ENCODE measurements around the gene SDC1.
"Not testable (repeated sequence)": the region's sequence is repeated elsewhere in the genome, so short reads cannot be mapped to it uniquely, and the experiment has no call there.

The SDC1 gene

GRCh38 chr2:20196657-20197161 lies 28.2 kb downstream of the SDC1 start:
- no peak for DNase-seq (ENCODE audit: low read depth)

- no peak for DNase-seq (ENCODE audit: low read depth)
These were observed 28.8 kb downstream of the SDC1 start for GRCh38 chr2:20196053-20196656.

DNA sequence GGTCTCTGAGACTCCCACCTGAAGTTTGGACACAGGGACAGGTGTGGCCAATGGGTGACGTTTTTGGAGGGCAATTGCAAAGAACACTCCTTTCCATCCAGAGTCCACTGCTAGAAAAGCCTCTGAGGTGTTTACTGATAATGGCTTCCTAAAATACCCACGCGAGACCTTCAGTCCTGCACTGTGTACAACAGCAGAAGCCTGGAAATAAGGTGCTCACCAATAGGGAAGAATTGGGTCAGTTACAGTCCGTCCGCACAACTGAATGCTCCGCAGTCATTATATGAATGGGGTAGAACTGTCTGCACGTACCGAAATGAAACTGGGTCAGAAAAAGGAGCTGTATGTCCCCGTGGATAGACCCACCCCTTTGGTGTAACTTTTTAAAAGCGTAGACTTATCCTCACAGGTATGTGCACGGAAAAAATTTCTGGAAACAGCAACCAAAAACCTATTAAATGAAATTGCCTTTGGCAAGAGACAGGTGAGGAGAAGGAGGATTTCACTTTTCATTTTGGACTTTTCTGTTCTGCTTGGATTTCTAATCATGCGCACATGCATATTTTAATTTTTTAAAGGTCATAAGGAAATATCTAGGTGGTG lies 29.4 kb downstream of the SDC1 start:
- DNase-seq (ENCODE audit: low read depth) = no peak

- not testable (repeated sequence) for DNase-seq (ENCODE audit: low read depth)
These were observed 29.9 kb downstream of the SDC1 start for GRCh38 chr2:20195016-20195411.

DNA sequence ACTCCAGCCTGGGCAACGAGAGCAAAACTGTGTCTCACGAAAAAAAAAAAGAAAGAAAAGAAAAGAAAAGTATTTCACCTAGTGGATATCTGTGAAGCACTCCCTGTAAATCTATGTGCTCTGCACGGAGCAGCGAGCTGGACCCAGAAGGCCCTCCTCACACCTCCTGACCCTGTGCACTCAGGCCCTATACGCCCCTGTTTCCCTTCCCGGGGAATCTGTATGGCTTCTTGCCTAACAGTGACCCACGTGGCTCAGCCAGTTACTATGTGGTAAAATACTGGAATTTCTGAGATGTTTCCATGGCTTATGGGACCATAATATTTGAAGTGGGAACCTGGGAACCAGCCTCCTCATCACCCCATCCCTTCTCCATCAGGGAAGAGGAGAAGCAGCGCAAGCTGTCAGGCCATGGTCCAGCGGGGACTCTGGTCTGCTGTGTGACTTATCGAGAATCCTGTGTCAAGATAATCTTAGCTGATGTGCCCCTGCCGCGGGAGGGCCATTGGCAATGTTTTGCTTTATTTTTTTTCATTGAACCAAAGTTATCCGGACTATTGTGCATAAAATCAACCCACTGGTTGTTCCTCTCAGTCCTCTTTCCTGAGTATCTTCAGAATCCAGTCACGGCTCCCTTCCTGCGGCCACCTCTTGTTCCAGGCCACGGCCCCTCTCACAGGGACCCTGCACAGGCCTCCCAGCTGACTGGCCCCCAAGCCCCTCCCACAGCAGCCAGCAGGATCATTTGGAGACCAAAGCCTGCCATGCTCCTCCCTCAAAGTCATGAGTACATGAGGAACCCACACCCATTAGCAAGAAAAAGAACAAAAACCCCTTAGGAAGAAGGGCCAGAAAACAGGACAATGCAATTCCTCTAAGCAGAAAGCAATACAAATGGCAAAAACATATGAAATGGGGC lies 30.6 kb downstream of the SDC1 start:
- DNase-seq (ENCODE audit: low read depth) = no peak

DNA sequence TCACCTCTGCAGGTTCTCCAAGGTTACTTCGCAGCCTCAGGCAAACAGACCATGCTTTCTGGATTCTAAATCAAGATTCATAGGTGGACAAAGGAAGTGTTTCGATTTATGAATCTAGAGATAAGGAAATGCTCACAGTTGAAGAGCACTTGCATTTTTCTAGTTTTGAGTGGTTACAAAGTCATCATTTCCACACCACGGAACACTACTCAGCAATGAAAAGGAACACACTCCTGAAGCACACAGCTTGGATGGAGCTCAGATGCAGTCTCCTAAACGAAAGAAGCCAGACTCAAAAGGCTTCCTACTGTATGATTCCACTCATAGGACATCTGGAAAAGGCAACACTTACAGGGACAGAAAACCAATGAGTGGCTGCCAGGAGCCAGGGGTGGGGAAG lies 31.7 kb downstream of the SDC1 start:
- no peak for DNase-seq (ENCODE audit: low read depth)

- DNase-seq (ENCODE audit: low read depth) = no peak
These were observed 32.1 kb downstream of the SDC1 start for GRCh38 chr2:20192781-20193180.

GRCh38 chr2:20191714-20192569 lies 33.0 kb downstream of the SDC1 start:
- no peak for DNase-seq (ENCODE audit: low read depth)

- no peak for DNase-seq (ENCODE audit: low read depth)
These were observed 33.8 kb downstream of the SDC1 start for GRCh38 chr2:20190876-20191713.

DNA sequence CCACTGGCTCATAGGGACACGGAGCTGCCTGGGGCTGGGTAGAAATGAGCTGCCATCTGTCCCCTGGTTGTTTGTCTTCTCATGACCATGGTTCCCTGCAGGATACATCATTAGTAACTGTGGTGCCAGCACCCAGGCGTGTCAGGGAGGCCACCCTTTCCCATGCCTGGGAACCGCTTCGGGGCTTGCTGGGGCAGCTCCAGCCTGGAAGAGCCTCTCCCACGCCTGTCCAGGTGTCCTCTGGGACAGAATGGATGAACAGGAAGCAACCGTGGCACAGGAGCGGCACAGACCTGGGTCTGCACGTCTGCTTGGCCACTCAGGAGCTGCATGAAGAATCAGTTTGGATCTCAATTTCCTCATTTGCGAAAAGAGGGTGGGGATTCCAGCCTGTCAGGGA lies 34.8 kb downstream of the SDC1 start:
- no peak for DNase-seq (ENCODE audit: low read depth)

DNA sequence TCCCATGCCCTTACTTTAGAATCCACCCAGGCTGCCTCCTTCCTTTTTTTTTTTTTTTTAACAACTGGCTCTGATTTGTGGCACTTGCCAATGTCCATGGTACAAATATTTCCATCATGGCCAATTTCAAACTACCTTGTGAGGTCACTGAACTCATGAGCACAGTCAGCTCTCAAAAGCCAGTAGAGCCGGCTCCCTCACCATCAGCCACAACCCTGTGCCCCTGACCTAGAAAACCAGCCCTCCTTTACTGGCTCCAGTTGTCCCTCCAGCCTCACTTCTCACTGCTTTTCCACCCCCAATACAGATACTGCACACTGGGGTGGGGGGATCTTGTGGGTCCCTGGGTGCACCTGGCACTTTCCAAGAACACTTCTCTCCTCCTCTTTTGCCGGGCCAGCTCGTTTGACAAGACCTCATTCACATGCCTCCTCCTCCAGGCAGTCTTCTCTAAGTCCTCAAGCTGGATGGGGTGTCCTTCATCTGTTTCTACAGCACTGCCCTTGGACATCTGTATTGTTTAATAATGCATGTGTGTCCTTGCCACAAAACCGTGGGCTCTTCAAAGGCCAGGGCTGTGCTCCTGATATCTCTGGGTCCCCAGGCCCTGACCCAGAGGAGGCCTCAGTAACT lies 35.5 kb downstream of the SDC1 start:
- no peak for DNase-seq (ENCODE audit: low read depth)

DNA sequence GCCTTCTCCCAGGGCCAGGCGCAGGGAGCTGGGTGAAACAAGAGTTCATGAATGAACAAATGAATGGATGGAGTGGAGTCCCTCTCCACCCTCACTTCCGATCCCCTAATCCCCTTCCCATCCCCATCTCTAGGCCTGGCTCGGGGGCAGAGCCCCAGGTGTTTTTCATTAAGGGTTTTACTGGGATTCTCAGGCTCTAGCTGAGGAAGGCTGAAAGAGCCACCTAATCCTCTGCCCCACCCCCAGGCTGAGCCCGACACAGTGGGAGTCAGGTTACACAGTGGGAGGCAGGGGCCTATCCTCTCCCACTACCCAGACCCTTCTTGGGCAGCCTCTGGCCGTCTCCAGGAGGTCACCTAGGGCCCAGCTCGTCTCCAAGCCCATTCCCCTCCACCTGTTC lies 36.1 kb downstream of the SDC1 start:
- no peak for DNase-seq (ENCODE audit: low read depth)

DNA sequence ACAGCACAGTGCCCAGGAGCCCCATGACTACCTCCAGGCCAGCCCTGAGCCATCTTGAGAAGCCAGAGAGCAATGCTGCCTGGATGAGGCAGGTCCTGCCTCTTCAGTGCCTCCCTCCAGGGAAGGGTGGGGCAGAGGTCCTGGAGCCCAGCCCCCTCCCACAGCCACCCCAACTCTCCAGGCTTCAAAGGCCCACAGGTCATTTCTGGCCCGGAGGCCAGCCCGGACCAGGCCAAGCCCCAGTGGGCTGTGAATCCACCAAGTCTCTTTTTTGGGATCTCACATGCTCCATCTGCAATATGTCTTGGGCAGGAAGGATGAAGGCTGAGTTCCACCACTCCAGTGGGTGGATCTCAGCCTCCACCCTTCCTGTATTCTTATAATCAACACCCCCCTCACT lies 36.7 kb downstream of the SDC1 start:
- no peak for DNase-seq (ENCODE audit: low read depth)

DNA sequence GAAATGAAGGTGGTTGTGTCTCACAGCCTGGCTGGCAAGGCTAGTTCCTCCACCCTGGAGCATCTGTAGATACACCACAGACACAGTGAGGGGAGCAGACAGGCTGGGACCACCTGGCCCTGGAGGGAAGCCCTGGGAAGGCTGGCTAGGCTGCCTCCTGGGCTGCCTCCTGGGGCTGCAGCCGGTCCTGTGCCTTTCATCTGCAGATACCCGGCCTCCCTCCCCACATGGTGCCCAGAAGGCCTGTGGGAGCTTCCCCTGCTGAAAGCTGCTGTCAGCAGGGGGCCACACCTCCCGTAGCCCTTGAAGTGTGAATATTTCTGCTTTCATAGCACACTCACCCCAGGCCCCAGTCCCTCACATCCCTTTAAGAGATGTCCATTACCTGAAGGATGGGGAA lies 37.6 kb downstream of the SDC1 start:
- DNase-seq (ENCODE audit: low read depth) = no peak

DNA sequence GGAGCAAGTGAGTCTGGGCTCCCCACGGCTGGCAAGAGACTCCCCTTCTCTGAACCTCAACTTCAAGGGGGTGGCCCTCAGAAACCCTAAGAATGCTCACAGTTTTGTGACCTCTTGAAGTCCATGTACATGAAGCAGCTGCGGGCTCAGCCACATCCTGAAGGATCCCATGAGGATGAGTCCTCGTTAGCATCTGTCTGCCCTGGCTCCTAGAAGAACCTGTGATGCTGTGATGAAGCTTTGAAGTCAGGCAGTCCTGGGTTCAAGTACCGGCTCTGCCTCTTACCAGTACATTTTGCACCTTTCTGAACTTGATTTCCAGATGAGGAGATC lies 38.1 kb downstream of the SDC1 start:
- DNase-seq (ENCODE audit: low read depth) = no peak

DNA sequence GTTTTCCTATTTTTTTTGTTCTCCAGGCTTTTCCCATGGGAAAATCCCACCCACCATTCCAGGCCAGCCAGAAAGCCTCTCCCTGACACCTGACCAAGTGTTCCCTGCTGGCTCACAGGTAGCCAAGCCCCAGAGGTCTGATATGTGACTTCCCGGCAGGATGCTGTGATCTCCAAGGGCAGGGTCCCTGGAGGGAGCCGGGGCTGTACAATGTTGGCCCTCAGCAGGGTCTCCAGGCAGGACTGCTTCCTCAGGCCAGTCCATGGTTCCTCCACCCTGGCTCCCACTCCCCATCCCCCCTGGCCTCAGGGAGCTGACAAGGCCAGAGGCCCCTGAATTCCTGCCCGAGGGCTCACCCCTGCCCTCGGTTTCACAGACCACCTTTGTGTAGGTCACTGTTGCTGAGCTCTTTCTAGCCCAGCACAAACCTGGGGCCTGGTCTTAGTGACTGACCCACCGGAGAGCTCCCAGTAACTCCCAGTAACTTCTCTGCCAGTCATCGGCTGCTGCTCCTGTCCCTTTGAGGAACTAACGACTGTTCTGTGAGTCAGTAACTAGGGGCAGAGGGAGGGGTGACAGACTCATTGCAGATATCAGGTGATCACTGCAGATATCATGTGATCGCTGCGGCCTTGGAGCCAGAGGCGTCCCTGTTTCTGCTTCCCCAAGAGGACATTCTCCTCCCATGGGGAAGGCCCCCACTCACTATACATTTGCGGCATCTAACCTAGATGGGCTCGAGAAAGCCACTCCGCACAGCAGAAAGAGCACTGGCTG lies 38.7 kb downstream of the SDC1 start:
- DNase-seq (ENCODE audit: low read depth) = peak; percentile 39

GRCh38 chr2:20185176-20186022 lies 39.5 kb downstream of the SDC1 start:
- peak; percentile 82 for DNase-seq (ENCODE audit: low read depth)

DNA sequence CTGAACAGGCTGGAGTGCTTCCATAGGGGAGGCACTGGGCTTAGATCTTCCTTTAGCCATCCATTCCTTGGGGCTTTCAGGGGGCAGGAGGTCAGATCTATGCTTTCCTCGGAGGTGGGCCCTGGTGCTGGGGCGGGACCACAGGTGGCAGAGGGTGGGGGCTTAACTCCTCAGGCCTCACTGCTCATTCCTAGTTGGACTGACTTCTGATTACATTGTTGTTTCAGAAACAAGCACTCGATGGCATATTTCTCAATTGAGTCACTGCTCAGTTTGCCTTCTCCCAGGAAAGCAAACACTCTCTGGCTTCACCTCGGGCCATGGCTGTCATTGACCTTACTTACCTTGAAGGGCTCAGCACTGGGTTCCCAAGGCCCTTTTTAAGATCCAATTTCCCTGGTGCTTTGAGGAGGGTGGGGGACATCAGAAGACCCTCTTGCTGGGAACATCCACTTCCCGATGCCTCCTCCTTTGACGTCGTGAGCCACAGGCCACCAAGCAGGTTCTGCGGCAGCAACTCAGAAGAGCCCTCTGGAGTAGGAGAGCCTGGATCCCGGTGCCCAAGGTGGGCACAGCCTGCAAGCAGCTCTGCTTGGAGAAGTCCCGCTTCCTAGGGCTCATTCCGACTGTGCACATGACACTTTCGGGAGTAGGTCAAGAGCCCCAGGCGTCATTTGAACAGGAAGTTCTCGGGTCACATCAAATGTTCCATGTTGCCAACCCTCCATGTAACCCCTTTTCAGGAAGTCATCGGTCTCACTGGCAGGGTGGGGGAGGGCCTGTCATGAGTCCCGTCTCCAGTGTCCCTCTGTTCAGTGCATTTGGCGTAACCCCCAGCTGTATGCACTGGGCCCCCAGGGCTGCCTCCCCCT lies 40.6 kb downstream of the SDC1 start:
- peak; percentile 82 for DNase-seq (ENCODE audit: low read depth)
